H54 (cell line): ENCODE measurements around the gene UPF3A.
"Not testable (repeated sequence)": the region's sequence is repeated elsewhere in the genome, so short reads cannot be mapped to it uniquely, and the experiment has no call there.

Experiments
- DNase-seq: peaks from one replicate; pipeline ENCODE4 v3.0.0; 2011; ENCODE audit warnings: low spot score, mixed read lengths; ENCODE audit not compliant: insufficient read length
- FAIRE-seq: peaks from 3 replicates; lab custom pipeline; 2011; peaks lifted over from hg19 to GRCh38; lab: Jason Lieb, UNC
- POLR2A ChIP-seq: IDR thresholded peaks from 2 replicates; pipeline ENCODE4 v1.6.1; 2011; ENCODE audit warnings: low read depth, mild to moderate bottlenecking, low read length

UPF3A gene

GRCh38 chr13:114323349-114323748 lies 41.9 kb downstream of the UPF3A start:
- no peak for DNase-seq
- FAIRE-seq, result no peak
- TF ChIP-seq POLR2A, result no peak

GRCh38 chr13:114324334-114324733 lies 42.9 kb downstream of the UPF3A start:
- FAIRE-seq, result no peak
- no peak for TF ChIP-seq POLR2A
- DNase-seq, result no peak

- no peak for TF ChIP-seq POLR2A
- DNase-seq, result no peak
- FAIRE-seq, result peak; percentile 89
Observed at GRCh38 chr13:114325729-114326128, 44.3 kb downstream of the UPF3A start.

- TF ChIP-seq POLR2A, result no peak
- DNase-seq (no peak), FAIRE-seq (no peak)
Observed at GRCh38 chr13:114328034-114328433, 46.6 kb downstream of the UPF3A start.

GRCh38 chr13:114328595-114328994 lies 47.2 kb downstream of the UPF3A start:
- no peak for DNase-seq
- no peak for TF ChIP-seq POLR2A
- FAIRE-seq, result peak; percentile 82

GRCh38 chr13:114330086-114330485 lies 48.7 kb downstream of the UPF3A start:
- FAIRE-seq, result no peak
- DNase-seq, result no peak
- TF ChIP-seq POLR2A, result no peak

GRCh38 chr13:114333881-114334280 lies 52.5 kb downstream of the UPF3A start:
- DNase-seq, FAIRE-seq: not testable (repeated sequence)

- DNase-seq, result no peak
- no peak for TF ChIP-seq POLR2A
- no peak for FAIRE-seq
Observed at GRCh38 chr13:114334305-114335053, 53.1 kb downstream of the UPF3A start.

GRCh38 chr13:114336457-114336856 lies 55.1 kb downstream of the UPF3A start:
- DNase-seq, FAIRE-seq: not testable (repeated sequence)

- DNase-seq, result no peak
- no peak for FAIRE-seq
- TF ChIP-seq POLR2A, result no peak
Observed at GRCh38 chr13:114338959-114339358, 57.6 kb downstream of the UPF3A start.

GRCh38 chr13:114339857-114340534 lies 58.6 kb downstream of the UPF3A start:
- DNase-seq (peak; percentile 55), FAIRE-seq (peak; percentile 83)
- no peak for TF ChIP-seq POLR2A

GRCh38 chr13:114341003-114341777 lies 59.8 kb downstream of the UPF3A start:
- FAIRE-seq (no peak), DNase-seq (no peak)
- TF ChIP-seq POLR2A, result no peak

GRCh38 chr13:114347256-114347655 lies 65.9 kb downstream of the UPF3A start:
- not testable (repeated sequence) for FAIRE-seq, DNase-seq

GRCh38 chr13:114352763-114353162 lies 71.4 kb downstream of the UPF3A start:
- not testable (repeated sequence) for FAIRE-seq, DNase-seq

- DNase-seq, FAIRE-seq: not testable (repeated sequence)
Observed at GRCh38 chr13:114353382-114353781, 72.0 kb downstream of the UPF3A start.
